WTC11 (cell line): ENCODE data around the gene IAPP.

ENCODE experiments used
- E2F4 ChIP-seq: sonication (generic); formaldehyde crosslinking; IDR thresholded peaks from 2 replicates; pipeline ENCODE4 v1.8.1; 2022; ENCODE audit warnings: low read depth, mild to moderate bottlenecking, moderate library complexity, missing genetic modification reagents, borderline replicate concordance
- JUN ChIP-seq: sonication (generic); formaldehyde crosslinking; IDR thresholded peaks from 2 replicates; pipeline ENCODE4 v1.8.0; 2023; ENCODE audit warnings: mild to moderate bottlenecking, missing genetic modification reagents
- SP1 ChIP-seq: sonication (generic); formaldehyde crosslinking; conservative IDR thresholded peaks from 2 replicates; pipeline ENCODE4 v1.8.1; 2022; ENCODE audit warnings: missing genetic modification reagents
- TEAD4 ChIP-seq: sonication (generic); formaldehyde crosslinking; IDR thresholded peaks from 2 replicates; pipeline ENCODE4 v1.8.0; 2022; ENCODE audit warnings: mild to moderate bottlenecking, missing genetic modification reagents
- TF ChIP-seq, protein P1 (sequence below): sonication (generic); formaldehyde crosslinking; IDR thresholded peaks from 2 replicates; pipeline ENCODE4 v1.8.0; 2022; ENCODE audit warnings: mild to moderate bottlenecking, missing genetic modification reagents
- TF ChIP-seq, protein P2 (sequence below): fragments of 200-600 bp; IDR thresholded peaks from 2 replicates; pipeline ENCODE4 v1.8.0; 2022; ENCODE audit warnings: antibody characterized with exemption

DNA sequence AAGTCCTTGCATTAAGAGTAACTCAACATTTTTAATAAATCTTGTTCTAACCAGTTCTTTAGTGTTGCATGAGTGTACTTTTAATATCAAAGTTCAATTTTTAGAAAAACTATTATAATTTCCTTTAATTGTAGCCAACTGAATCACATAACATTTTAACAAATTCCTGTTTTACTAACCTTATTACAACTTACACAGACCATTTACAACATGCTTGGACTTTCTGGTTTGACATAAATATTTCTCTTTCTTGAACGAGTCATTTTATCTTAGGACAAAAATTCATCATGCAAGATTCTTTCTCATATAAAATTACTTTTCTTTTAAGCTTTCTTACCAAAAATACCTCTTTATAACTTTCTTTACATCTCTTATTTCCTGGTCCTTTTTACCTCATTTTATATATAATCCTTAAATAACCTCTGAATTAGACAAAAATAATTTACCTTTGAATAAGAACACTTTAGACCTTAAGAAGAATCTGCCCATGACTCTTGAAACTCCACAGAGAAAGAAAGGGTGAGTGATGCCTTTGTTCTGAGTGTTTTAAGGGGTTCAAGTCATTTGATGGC is 41.9 kb upstream of the IAPP start:
- TF ChIP-seq, protein P1, sequence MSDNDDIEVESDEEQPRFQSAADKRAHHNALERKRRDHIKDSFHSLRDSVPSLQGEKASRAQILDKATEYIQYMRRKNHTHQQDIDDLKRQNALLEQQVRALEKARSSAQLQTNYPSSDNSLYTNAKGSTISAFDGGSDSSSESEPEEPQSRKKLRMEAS (CRISPR knock-in tag) = no peak
- TF ChIP-seq E2F4 (no peak), TEAD4 (no peak), JUN (CRISPR knock-in tag) (no peak), SP1 (CRISPR knock-in tag) (no peak)
- TF ChIP-seq, protein P2, sequence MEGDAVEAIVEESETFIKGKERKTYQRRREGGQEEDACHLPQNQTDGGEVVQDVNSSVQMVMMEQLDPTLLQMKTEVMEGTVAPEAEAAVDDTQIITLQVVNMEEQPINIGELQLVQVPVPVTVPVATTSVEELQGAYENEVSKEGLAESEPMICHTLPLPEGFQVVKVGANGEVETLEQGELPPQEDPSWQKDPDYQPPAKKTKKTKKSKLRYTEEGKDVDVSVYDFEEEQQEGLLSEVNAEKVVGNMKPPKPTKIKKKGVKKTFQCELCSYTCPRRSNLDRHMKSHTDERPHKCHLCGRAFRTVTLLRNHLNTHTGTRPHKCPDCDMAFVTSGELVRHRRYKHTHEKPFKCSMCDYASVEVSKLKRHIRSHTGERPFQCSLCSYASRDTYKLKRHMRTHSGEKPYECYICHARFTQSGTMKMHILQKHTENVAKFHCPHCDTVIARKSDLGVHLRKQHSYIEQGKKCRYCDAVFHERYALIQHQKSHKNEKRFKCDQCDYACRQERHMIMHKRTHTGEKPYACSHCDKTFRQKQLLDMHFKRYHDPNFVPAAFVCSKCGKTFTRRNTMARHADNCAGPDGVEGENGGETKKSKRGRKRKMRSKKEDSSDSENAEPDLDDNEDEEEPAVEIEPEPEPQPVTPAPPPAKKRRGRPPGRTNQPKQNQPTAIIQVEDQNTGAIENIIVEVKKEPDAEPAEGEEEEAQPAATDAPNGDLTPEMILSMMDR = no peak
